Fibroblast of villous mesenchyme (primary cell): ENCODE data around the gene PDXK. TPM values are rescaled to one million over a fixed set of nuclear protein-coding genes. Genes with fewer than 3 reads are reported as not detected.

Experiments
- DNase-seq: peaks from one replicate; pipeline ENCODE4 v3.0.0-alpha.2; 2010; ENCODE audit warnings: low read depth
- H3K4me3 ChIP-seq: 2 replicates; pipeline ENCODE4 v1.5.1; 2011; ENCODE audit warnings: low read depth, mild to moderate bottlenecking, low read length
- CTCF ChIP-seq: IDR thresholded peaks from 2 replicates; pipeline ENCODE4 v1.5.1; 2012; ENCODE audit warnings: low read depth, mild to moderate bottlenecking, low read length; ENCODE audit not compliant: insufficient read depth
- total RNA-seq: library from RNA; depleted of rRNA; stranded (reverse); fragments of >200 nt; gene quantifications from 2 replicates; pipeline ENCODE4 v1.2.3, GENCODE V29; 2012

Gene PDXK
- total RNA-seq, 1 donor = 88.1 TPM

GRCh38 chr21:43793243-43793642 is 74.3 kb downstream of the PDXK start:
- H3K4me3 ChIP-seq = no peak overlapping the region
- DNase-seq = no peak
- no peak for TF ChIP-seq CTCF

- DNase-seq = no peak
- H3K4me3 ChIP-seq = no peak overlapping the region
- no peak for TF ChIP-seq CTCF
Measured at GRCh38 chr21:43794311-43794710, 75.4 kb downstream of the PDXK start.

GRCh38 chr21:43794857-43795256 is 75.9 kb downstream of the PDXK start:
- DNase-seq = no peak
- H3K4me3 ChIP-seq = no peak overlapping the region
- TF ChIP-seq CTCF = no peak

- no peak for DNase-seq
- no peak overlapping the region for H3K4me3 ChIP-seq
- TF ChIP-seq CTCF = no peak
Measured at GRCh38 chr21:43797415-43797814, 78.5 kb downstream of the PDXK start.

GRCh38 chr21:43797925-43798715 is 79.2 kb downstream of the PDXK start:
- no peak for TF ChIP-seq CTCF
- H3K4me3 ChIP-seq = no peak overlapping the region
- no peak for DNase-seq

- no peak for TF ChIP-seq CTCF
- DNase-seq = no peak
- no peak overlapping the region for H3K4me3 ChIP-seq
Measured at GRCh38 chr21:43799301-43799840, 80.4 kb downstream of the PDXK start.
